Measurements from ENCODE around the gene URB1. TPM values are rescaled to one million over a fixed set of nuclear protein-coding genes. Genes with fewer than 3 reads are reported as not detected.

Gene URB1
- total RNA-seq, 2 experiments from 2014 or later, result 19.4 to 25.4 TPM

GRCh38 chr21:32329331-32329730 lies 63.5 kb downstream of the URB1 start:
- no peaks in the 10 kb centered on the region for H4K20me1 ChIP-seq (ENCODE audit: insufficient read depth, low read length)
- no peak overlapping the region for H3K4me3 ChIP-seq (ENCODE audit: low read depth, low read length, poor library complexity, severe bottlenecking)
- no peaks in the 10 kb centered on the region for H3K79me2 ChIP-seq (ENCODE audit: insufficient read depth, low read depth, low read length)
- ChIA-PET CTCF (ENCODE audit: unreplicated experiment) (no interaction called here), POLR2A (no interaction called here)
- H3K36me3 ChIP-seq (ENCODE audit: insufficient read depth, low read length), result peaks cover 98% of the 10 kb centered on the region
- H3K9me2 ChIP-seq (ENCODE audit: insufficient read depth, low read length), result no peaks in the 10 kb centered on the region
- no peaks in the 10 kb centered on the region for H3K4me1 ChIP-seq (ENCODE audit: insufficient read depth, low read length, poor library complexity, severe bottlenecking)
- H3K27ac ChIP-seq (ENCODE audit: low read depth, low read length, poor library complexity, severe bottlenecking), result no peak overlapping the region
- intact Hi-C loops (cut with micrococcal nuclease; ENCODE audit: unreplicated experiment), result no loop called here
- no peaks in the 10 kb centered on the region for H3K9me3 ChIP-seq (ENCODE audit: low read length)
- H3K4me2 ChIP-seq (ENCODE audit: low read length), result no peak overlapping the region
- H2AFZ ChIP-seq (ENCODE audit: low read length), result no peak overlapping the region
- TF ChIP-seq CTCF (conservative IDR thresholded peaks at IDR 0.05; ENCODE audit: low read length), result no peak
- DNase-seq (ENCODE audit: low spot score), result no peak
- no TSS peak for BruUV-seq (replicated peaks)

GRCh38 chr21:32328595-32328994 lies 64.2 kb downstream of the URB1 start:
- H3K27ac ChIP-seq (ENCODE audit: low read depth, low read length, poor library complexity, severe bottlenecking), result no peak overlapping the region
- no peak overlapping the region for H3K4me2 ChIP-seq (ENCODE audit: low read length)
- no peak overlapping the region for H2AFZ ChIP-seq (ENCODE audit: low read length)
- no peaks in the 10 kb centered on the region for H3K9me3 ChIP-seq (ENCODE audit: low read length)
- no peak overlapping the region for H3K4me3 ChIP-seq (ENCODE audit: low read depth, low read length, poor library complexity, severe bottlenecking)
- H4K20me1 ChIP-seq (ENCODE audit: insufficient read depth, low read length), result no peaks in the 10 kb centered on the region
- DNase-seq (ENCODE audit: low spot score), result no peak
- peaks cover 98% of the 10 kb centered on the region for H3K36me3 ChIP-seq (ENCODE audit: insufficient read depth, low read length)
- ChIA-PET POLR2A (no interaction called here), CTCF (ENCODE audit: unreplicated experiment) (no interaction called here)
- H3K4me1 ChIP-seq (ENCODE audit: insufficient read depth, low read length, poor library complexity, severe bottlenecking), result no peaks in the 10 kb centered on the region
- TF ChIP-seq EZH2phosphoT487 (IDR thresholded peaks at IDR 0.05; ENCODE audit: borderline replicate concordance, low read depth, low read length), result no peak
- TF ChIP-seq CTCF (conservative IDR thresholded peaks at IDR 0.05; ENCODE audit: low read length), result no peak
- no peaks in the 10 kb centered on the region for H3K9me2 ChIP-seq (ENCODE audit: insufficient read depth, low read length)
- no TSS peak for BruUV-seq (replicated peaks)
- intact Hi-C loops (cut with micrococcal nuclease; ENCODE audit: unreplicated experiment), result no loop called here
- H3K79me2 ChIP-seq (ENCODE audit: insufficient read depth, low read depth, low read length), result no peaks in the 10 kb centered on the region

GRCh38 chr21:32325706-32326105 lies 67.1 kb downstream of the URB1 start:
- ChIA-PET POLR2A (no interaction called here), CTCF (ENCODE audit: unreplicated experiment) (no interaction called here)
- no peak for TF ChIP-seq EZH2phosphoT487 (IDR thresholded peaks at IDR 0.05; ENCODE audit: borderline replicate concordance, low read depth, low read length)
- no peak for TF ChIP-seq CTCF (conservative IDR thresholded peaks at IDR 0.05; ENCODE audit: low read length)
- Histone ChIP-seq H3K79me2 (ENCODE audit: insufficient read depth, low read depth, low read length) (no peaks in the 10 kb centered on the region), H3K4me3 (ENCODE audit: low read depth, low read length, poor library complexity, severe bottlenecking) (no peak overlapping the region), H3K36me3 (ENCODE audit: insufficient read depth, low read length) (peaks cover 98% of the 10 kb centered on the region), H3K9me3 (ENCODE audit: low read length) (no peaks in the 10 kb centered on the region), H3K9me2 (ENCODE audit: insufficient read depth, low read length) (no peaks in the 10 kb centered on the region), H2AFZ (ENCODE audit: low read length) (no peak overlapping the region), H3K4me2 (ENCODE audit: low read length) (no peak overlapping the region), H4K20me1 (ENCODE audit: insufficient read depth, low read length) (no peaks in the 10 kb centered on the region), H3K4me1 (ENCODE audit: insufficient read depth, low read length, poor library complexity, severe bottlenecking) (no peaks in the 10 kb centered on the region), H3K27ac (ENCODE audit: low read depth, low read length, poor library complexity, severe bottlenecking) (no peak overlapping the region)
- intact Hi-C loops (cut with micrococcal nuclease; ENCODE audit: unreplicated experiment), result no loop called here
- no peak for DNase-seq (ENCODE audit: low spot score)
- no TSS peak for BruUV-seq (replicated peaks)
